NCI-H187 treated with DMSO at 0.1 percent for 48 hours (cell line): Measurements from ENCODE around the gene SEMA3F.

Source experiments
- DNase-seq: peaks from one replicate; lab custom pipeline; 2025; lab: John Stamatoyannopoulos, UW

The SEMA3F gene

DNA sequence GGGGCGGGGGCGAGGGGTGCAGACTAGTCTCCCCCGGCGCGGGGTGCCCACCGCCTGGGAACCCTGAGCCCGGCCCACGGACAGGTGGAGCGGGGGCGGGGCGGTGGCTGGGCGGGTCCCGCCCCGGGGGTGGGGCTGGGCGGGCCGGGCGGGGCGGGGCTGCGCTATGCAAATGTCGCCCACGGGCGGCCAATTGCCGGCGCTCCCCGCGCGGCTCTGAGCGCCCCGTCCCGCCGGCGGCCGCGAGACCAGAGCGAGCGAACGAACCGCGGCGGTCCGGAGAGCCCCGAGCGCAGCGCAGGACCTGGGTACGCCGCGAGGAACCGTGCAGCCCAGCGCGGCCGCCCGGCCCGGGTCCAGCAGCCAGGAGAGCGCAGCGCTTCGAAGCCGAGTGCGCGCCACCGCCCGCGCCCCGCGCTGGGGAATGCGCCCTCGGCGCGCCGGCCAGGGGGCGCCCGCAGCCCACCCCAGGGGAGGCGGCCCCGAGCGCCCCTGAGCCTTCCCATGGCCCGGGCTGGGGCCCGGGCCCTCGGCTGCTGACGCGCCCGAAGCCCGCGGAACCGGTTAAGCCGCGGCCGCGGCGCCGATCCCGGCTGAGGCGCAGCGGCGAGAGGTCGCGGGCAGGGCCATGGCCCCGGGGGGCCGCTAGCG lies at the start of gene SEMA3F:
Gene SEMA3F, plus strand, starts transcription at position 485 of the 651 bp plus-strand sequence. CDS start 4,299 bp downstream, outside the sequence.
- no peak for DNase-seq

DNA sequence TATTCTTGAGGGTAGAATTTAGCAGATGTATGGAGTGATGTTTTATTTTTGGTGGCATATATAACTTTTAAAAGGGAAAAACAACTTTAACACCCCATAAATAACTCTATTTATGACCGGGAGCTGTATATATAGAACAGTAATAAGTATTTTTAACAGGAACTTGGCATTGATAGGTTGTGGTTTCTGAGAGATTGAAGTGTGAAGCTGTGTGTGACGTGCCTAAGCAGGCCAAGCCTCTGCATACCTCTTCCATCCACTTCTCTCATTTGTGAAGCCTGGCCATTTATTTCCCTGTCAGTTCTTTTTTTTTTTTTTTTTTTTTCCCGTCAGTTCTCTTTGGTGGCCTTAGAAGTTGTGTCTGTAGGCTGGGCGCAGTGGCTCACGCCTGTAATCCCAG lies 43.4 kb upstream of the SEMA3F start:
- no peak for DNase-seq

DNA sequence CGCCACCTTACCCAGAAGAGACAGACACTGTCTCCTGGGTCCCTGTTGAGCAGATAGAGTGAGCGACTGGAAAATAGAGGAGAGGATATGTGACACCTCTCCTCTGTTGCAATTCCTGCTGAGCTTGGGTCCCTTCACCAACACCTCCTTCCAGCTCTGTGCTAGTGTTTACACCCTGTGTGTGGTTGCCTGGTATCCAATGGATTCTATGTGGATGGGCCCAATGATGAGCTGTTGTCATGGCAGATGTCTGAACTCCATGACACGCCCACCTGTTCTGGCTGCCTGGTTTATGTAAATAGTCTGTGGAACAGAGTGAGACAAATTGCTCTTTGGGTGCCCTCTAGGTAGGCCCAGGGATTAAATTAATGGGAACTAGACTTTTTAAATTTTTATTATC lies 42.7 kb upstream of the SEMA3F start:
- peak; percentile 54 for DNase-seq

- DNase-seq = no peak
Observed at GRCh38 chr3:50117120-50117519, 38.0 kb upstream of the SEMA3F start.

GRCh38 chr3:50118237-50118636 lies 36.9 kb upstream of the SEMA3F start:
- no peak for DNase-seq

DNA sequence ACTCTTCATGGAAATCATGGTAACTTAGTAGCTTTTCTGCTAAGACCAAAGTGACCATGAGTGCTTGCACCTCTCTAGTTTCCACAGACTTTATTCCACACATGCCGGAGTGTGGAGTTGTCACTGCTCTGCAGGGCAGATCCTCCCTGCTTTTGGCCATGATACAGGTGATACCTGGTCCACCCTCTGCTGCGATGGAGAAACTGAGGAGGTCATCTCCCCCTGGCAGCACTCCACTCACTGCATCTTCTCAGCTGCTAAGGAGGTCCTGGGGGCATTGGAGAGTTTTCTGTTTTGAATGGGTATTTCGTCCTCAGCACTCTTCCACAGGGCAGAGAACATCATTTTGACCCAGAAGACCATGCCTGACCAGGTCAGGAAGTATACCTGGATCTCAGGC lies 35.3 kb upstream of the SEMA3F start:
- DNase-seq = no peak

DNA sequence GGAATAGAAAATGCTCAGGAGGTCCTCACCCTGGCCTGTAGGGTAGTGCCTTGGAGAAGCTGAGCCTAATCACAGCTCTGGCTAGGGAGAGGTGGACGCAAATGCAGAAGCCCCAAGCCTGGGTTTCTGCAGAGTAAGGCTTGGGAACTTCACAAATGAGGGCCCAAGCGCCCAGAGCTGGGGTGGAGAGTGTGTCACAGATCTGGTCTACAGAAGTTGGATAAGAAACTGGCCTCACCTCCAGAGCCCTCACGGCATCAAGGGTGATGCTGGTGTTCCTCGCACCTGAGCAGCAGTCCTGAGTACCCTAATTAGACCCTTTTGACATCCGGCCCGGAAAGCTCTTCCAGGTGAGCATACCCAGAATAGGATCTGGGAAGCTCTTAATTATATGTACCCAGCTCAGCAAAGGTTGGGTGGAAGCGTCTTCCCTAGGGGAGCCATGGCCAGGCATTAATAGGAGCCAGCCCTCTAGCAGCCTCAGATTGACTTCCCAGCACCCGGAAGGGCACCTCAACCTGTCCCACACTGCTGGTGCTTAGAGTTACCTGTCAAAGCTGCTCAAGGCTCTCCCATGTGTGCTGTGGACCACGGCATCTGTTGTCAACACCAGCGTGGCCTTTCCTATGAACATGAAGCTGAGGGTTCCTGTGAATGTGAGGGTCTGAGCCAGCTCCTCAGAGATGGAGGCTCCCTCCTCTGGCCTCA lies 34.6 kb upstream of the SEMA3F start:
- no peak for DNase-seq

GRCh38 chr3:50121072-50122032 lies 33.8 kb upstream of the SEMA3F start:
- DNase-seq = no peak

DNA sequence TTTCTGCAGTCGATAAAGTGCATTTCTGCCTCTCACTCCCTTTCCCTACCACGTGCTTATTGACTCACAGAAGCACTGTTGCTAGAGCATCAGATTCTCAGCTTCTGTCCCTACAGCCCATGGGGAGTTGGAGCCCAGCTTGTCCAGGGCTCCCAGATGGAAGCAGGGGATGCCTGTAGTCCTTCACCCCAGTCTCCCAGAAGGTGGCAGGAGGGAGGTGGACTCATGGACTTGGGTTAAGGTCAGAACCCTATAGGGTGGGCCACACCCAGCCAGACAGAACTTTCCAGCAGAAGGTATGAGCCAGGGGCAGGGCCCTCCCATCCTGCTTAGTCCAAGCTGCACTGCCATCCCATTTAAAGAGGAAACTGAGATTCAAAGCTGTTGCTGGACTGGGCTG lies 33.1 kb upstream of the SEMA3F start:
- no peak for DNase-seq

- no peak for DNase-seq
Observed at GRCh38 chr3:50122661-50123391, 32.3 kb upstream of the SEMA3F start.

GRCh38 chr3:50123394-50124051 lies 31.6 kb upstream of the SEMA3F start:
- no peak for DNase-seq

DNA sequence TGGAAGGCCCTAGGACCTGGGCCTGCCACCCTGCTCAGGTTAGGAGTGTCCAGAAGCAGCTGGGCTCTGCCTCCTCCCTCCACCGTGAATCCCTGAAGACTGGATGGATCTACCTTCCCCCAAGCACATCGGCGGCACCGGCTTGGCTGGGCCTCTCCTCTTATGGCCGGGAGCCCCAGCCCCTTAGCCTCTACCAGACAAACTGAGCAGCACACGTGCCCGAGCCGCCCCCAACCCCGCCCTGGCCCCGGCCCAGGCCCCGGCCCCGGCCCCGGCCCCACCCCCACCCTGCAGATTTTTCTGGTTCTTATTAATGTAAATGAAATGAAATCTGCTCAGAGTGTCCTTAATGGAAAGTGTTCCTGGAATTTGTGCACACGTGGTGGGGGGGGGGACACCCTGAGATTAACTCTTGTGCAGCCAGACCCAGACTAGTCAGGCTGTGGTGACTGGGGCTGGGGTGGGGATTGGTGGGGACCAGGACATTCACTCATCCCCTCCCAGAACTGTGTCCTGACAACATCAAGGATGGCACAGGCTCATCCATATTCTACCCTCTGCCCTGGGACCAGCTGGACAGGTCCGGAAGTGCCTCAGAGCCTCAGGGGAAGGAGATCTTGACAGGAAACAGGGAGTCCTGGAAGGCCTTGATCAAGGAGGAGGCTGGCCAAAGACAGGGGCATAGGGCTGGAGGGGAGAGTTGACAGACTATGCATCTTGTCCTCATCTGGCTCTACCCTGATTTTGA lies 30.9 kb upstream of the SEMA3F start:
- DNase-seq = no peak

- DNase-seq = no peak
Observed at GRCh38 chr3:50124800-50125178, 30.3 kb upstream of the SEMA3F start.

DNA sequence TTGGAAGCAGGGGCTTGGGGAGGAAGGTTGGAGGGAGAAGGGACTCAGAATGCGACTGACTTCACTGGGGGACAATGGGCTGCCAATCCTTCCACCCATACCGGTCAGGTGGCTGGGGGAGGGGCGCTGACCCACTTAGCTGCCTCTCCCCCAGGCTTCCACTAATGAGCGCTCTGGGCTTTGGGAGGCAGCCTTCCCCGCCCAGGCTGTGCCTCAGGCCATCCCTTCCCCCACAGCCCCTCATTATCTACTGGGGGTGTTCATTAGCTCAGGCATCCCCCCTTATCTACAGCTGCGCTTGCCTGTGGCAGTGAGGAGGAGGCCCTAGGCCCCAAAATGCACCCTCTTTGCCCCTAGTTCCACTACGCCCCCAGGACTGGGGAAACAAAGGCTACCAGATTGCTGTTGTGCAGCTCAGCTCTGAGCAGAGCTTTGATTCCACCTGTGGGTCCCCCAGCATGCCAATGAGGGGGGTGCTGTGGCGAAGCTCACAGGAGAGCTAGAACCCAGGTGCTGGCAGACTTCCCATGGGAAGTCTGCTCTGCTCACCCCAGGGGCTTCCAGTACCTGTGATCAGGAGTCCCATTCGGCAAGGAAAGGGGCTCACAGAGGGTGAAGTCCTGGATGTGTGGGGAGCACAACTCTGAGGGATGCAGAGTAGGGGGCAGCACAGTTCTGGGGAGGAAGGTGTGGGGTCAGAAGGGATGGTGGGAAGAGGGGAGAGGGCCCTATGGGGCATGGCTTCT lies 29.4 kb upstream of the SEMA3F start:
- no peak for DNase-seq

DNA sequence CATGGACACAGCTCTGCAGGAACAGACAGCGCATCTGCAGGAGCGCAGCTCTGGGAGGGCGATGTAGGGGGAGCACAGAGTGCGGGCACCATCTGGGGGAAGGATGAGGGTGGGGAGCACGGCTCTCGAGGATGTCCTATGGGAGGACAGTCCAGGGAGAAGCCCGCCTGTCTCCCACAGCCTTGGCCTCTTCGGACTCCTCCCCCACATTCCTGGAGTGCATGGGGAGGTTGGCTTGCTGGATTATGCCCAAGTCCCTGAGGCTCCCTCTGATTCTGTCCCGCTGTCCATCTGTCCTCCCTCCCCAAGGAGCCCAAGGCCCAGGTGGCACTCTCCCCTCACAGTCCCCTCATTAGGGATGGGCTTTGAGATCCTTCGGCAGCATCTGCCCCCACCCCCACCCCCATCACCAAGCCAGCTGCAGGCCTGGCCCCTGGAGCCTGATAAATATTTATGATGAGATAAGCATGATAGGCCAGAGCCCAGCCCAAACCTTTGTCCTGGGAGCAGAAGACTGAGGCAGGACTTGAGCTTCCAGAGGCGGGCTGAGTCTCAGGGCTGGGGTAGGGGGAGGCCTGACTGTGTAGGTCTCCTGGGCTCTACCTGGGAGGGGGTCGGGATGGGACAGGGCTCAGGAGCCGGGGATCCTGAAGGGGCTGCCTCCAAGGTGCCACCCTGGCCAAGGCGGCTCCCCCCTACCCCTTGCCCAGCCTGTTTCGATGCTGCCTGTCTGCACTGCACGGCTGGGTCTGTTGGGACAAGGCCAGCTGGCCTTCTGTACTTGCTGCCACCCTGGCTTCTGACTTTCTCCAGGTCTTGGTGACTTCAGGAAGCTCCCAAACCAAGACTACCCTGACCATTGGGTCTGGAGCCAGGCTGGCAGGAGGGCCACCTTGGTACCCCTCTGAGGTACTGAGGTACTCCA lies 28.6 kb upstream of the SEMA3F start:
- no peak for DNase-seq

- DNase-seq = no peak
Observed at GRCh38 chr3:50127251-50127691, 27.9 kb upstream of the SEMA3F start.

DNA sequence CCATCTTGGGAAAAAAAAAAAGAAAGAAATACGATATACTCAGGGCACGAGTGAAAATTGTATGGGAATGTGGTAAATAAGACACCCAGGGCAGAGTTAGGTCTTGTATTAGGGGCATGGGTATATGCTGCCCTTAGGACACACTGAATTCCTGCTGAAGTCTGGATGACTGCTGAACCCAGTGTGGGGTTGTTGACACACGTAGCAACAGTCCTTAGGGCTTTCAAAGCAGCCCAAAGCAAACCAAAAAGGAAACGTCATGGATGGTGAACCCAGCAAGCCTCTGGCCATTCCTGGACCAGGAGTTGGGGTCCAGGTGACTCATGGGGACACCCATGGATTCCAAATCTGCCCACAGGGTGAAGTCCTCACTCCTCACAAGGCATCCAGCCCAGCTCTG lies 27.1 kb upstream of the SEMA3F start:
- no peak for DNase-seq

GRCh38 chr3:50130436-50130835 lies 24.7 kb upstream of the SEMA3F start:
- DNase-seq = no peak
